Neural cell (in vitro differentiated cells): ENCODE results near the gene DAAM2. TPM values are rescaled to one million over a fixed set of nuclear protein-coding genes. Genes with fewer than 3 reads are reported as not detected.

Experiments
- H2AFZ ChIP-seq: fragments of 200-600, 300-800 bp; sonication (generic), shearing (Covaris generic); 2 replicates; pipeline ENCODE4 v1.6.0; 2014; ENCODE audit warnings: low read depth, mild to moderate bottlenecking, antibody characterized with exemption, low read length, moderate library complexity
- H3F3A ChIP-seq: fragments of 200-600 bp; shearing (Covaris generic); 2 replicates; pipeline ENCODE4 v1.6.1; 2016; ENCODE audit warnings: mild to moderate bottlenecking, moderate library complexity, mixed read lengths, antibody characterized with exemption, low read length; ENCODE audit not compliant: insufficient read depth, poor library complexity, severe bottlenecking
- H3K27ac ChIP-seq: fragments of 200-600, 300-800 bp; sonication (generic), shearing (Covaris generic); 2 replicates; pipeline ENCODE4 v1.5.1; 2014; ENCODE audit warnings: mild to moderate bottlenecking, low read length, moderate library complexity
- H3K27me3 ChIP-seq: fragments of 300-800, 200-600 bp; sonication (generic), shearing (Covaris generic); 2 replicates; pipeline ENCODE4 v1.6.0; 2014; ENCODE audit warnings: mild to moderate bottlenecking, low read depth, low read length, moderate library complexity; ENCODE audit not compliant: insufficient read depth
- H3K36me3 ChIP-seq: fragments of 300-800, 200-600 bp; sonication (generic), shearing (Covaris generic); 2 replicates; pipeline ENCODE4 v1.5.1; 2014; ENCODE audit warnings: mild to moderate bottlenecking, antibody characterized with exemption, low read length, moderate library complexity; ENCODE audit not compliant: insufficient read depth
- H3K4me2 ChIP-seq: fragments of 300-800, 200-600 bp; sonication (generic), shearing (Covaris generic); 2 replicates; pipeline ENCODE4 v1.6.0; 2014; ENCODE audit warnings: mild to moderate bottlenecking, low read length
- H3K4me3 ChIP-seq: fragments of 300-800, 200-600 bp; sonication (generic), shearing (Covaris generic); 2 replicates; pipeline ENCODE4 v1.5.1; 2014; ENCODE audit warnings: mild to moderate bottlenecking, low read length, moderate library complexity
- H3K79me2 ChIP-seq: fragments of 200-600 bp; shearing (Covaris generic); replicated peaks from 2 replicates; pipeline ENCODE4 v1.6.0; 2014; ENCODE audit warnings: mild to moderate bottlenecking, low read length, moderate library complexity; ENCODE audit not compliant: insufficient read depth
- H3K9ac ChIP-seq: fragments of 300-800, 200-600 bp; sonication (generic), shearing (Covaris generic); 2 replicates; pipeline ENCODE4 v1.6.1; 2016; ENCODE audit warnings: mild to moderate bottlenecking, low read length, mixed read lengths
- H3K9me2 ChIP-seq: fragments of 200-600 bp; shearing (Covaris generic); 2 replicates; pipeline ENCODE4 v1.6.1; 2016; ENCODE audit warnings: mild to moderate bottlenecking, low read length, mixed read lengths; ENCODE audit not compliant: insufficient read depth
- H3K9me3 ChIP-seq: fragments of 200-600, 300-800 bp; sonication (generic), shearing (Covaris generic); 2 replicates; pipeline ENCODE4 v1.6.1; 2016; ENCODE audit warnings: mild to moderate bottlenecking, mixed run types, low read length, moderate library complexity, mixed read lengths
- H4K20me1 ChIP-seq: fragments of 200-600 bp; shearing (Covaris generic); 2 replicates; pipeline ENCODE4 v1.6.1; 2016; ENCODE audit warnings: mild to moderate bottlenecking, mixed run types; ENCODE audit not compliant: insufficient read depth
- CTCF ChIP-seq: fragments of 450-650 bp; IDR thresholded peaks from 2 replicates; pipeline ENCODE4 v1.5.1; 2014; ENCODE audit warnings: antibody characterized with exemption, mild to moderate bottlenecking, moderate library complexity; ENCODE audit not compliant: poor library complexity, severe bottlenecking
- EP300 ChIP-seq: fragments of 450-650 bp; conservative IDR thresholded peaks from 2 replicates; pipeline ENCODE4 v1.6.1; 2014; ENCODE audit warnings: antibody characterized with exemption, mild to moderate bottlenecking, moderate library complexity; ENCODE audit not compliant: poor library complexity, severe bottlenecking
- EZH2 ChIP-seq: fragments of 200-600, 300-800 bp; shearing (Covaris generic), sonication (generic); IDR thresholded peaks from 2 replicates; pipeline ENCODE4 v1.6.1; 2014; ENCODE audit warnings: antibody characterized with exemption, low read length, borderline replicate concordance, mild to moderate bottlenecking; ENCODE audit not compliant: insufficient read depth, poor library complexity, severe bottlenecking
- MXI1 ChIP-seq: fragments of 450-650 bp; conservative IDR thresholded peaks from 2 replicates; pipeline ENCODE4 v1.6.1; 2014; ENCODE audit warnings: antibody characterized with exemption, mild to moderate bottlenecking; ENCODE audit not compliant: poor library complexity, severe bottlenecking
- POLR2AphosphoS5 ChIP-seq: IDR thresholded peaks from 2 replicates; pipeline ENCODE4 v1.6.1; 2012
- RAD21 ChIP-seq: fragments of 450-650 bp; conservative IDR thresholded peaks from 2 replicates; pipeline ENCODE4 v1.6.1; 2014; ENCODE audit warnings: antibody characterized with exemption, mild to moderate bottlenecking, moderate library complexity
- REST ChIP-seq: IDR thresholded peaks from 2 replicates; pipeline ENCODE4 v1.6.1; 2012; ENCODE audit warnings: borderline replicate concordance
- SMC3 ChIP-seq: fragments of 450-650 bp; conservative IDR thresholded peaks from 2 replicates; pipeline ENCODE4 v1.6.1; 2014; ENCODE audit warnings: antibody characterized with exemption, mild to moderate bottlenecking, moderate library complexity; ENCODE audit not compliant: poor library complexity
- TAF1 ChIP-seq: IDR thresholded peaks from 2 replicates; pipeline ENCODE4 v1.6.1; 2012; ENCODE audit warnings: low read depth
- polyA plus RNA-seq: library from polyadenylated mRNA; depleted of rRNA; stranded (reverse); fragments of >200 nt; gene quantifications from 2 replicates; pipeline ENCODE4 v1.2.3, GENCODE V29; 2014

Gene DAAM2
- polyA plus RNA-seq, 1 donor from 2014 or later: 1.2 TPM

GRCh38 chr6:39777661-39778060, 14.5 kb upstream of the DAAM2 start:
- Histone ChIP-seq H2AFZ (no peak overlapping the region), H4K20me1 (no peaks in the 10 kb centered on the region), H3K9ac (no peak overlapping the region), H3F3A (no peaks in the 10 kb centered on the region), H3K9me3 (no peaks in the 10 kb centered on the region), H3K36me3 (no peaks in the 10 kb centered on the region), H3K9me2 (no peaks in the 10 kb centered on the region), H3K27ac (no peak overlapping the region), H3K4me3 (no peak overlapping the region), H3K79me2 (no peaks in the 10 kb centered on the region), H3K27me3 (no peaks in the 10 kb centered on the region), H3K4me2 (no peak overlapping the region)
- no peak for TF ChIP-seq EP300
- no peak for TF ChIP-seq POLR2AphosphoS5
- no peak for TF ChIP-seq CTCF
- no peak for TF ChIP-seq MXI1
- TF ChIP-seq EZH2: no peak
- TF ChIP-seq TAF1: no peak
- TF ChIP-seq REST: no peak
- no peak for TF ChIP-seq SMC3
- no peak for TF ChIP-seq RAD21

- no peak overlapping the region for H3K9ac ChIP-seq
- no peaks in the 10 kb centered on the region for H3K79me2 ChIP-seq
- H3K27ac ChIP-seq: no peak overlapping the region
- TF ChIP-seq CTCF (no peak), POLR2AphosphoS5 (no peak), REST (no peak), EP300 (no peak), SMC3 (no peak), TAF1 (no peak), EZH2 (no peak), RAD21 (no peak), MXI1 (no peak)
- no peaks in the 10 kb centered on the region for H3K9me3 ChIP-seq
- no peak overlapping the region for H3K4me3 ChIP-seq
- no peak overlapping the region for H3K4me2 ChIP-seq
- H2AFZ ChIP-seq: no peak overlapping the region
- no peaks in the 10 kb centered on the region for H3F3A ChIP-seq
- H3K36me3 ChIP-seq: no peaks in the 10 kb centered on the region
- H4K20me1 ChIP-seq: no peaks in the 10 kb centered on the region
- H3K27me3 ChIP-seq: no peaks in the 10 kb centered on the region
- no peaks in the 10 kb centered on the region for H3K9me2 ChIP-seq
These were observed 13.5 kb upstream of the DAAM2 start for GRCh38 chr6:39778581-39779255.
